GM12872 (cell line): ENCODE measurements around the gene PIP5KL1.

ENCODE experiments used
- TF ChIP-seq, protein P1 (sequence below): IDR thresholded peaks from 3 replicates; pipeline ENCODE4 v1.5.1; 2011; ENCODE audit warnings: low read depth, mild to moderate bottlenecking, low read length, moderate library complexity; ENCODE audit not compliant: insufficient read depth

Gene PIP5KL1

GRCh38 chr9:127877566-127877998 is 53.0 kb downstream of the PIP5KL1 start, which contains the start of gene AK1:
Gene AK1 (minus strand): TSS chr9:127877675. CDS start chr9:127874617, 3,058 bp downstream.
- TF ChIP-seq, protein P1, sequence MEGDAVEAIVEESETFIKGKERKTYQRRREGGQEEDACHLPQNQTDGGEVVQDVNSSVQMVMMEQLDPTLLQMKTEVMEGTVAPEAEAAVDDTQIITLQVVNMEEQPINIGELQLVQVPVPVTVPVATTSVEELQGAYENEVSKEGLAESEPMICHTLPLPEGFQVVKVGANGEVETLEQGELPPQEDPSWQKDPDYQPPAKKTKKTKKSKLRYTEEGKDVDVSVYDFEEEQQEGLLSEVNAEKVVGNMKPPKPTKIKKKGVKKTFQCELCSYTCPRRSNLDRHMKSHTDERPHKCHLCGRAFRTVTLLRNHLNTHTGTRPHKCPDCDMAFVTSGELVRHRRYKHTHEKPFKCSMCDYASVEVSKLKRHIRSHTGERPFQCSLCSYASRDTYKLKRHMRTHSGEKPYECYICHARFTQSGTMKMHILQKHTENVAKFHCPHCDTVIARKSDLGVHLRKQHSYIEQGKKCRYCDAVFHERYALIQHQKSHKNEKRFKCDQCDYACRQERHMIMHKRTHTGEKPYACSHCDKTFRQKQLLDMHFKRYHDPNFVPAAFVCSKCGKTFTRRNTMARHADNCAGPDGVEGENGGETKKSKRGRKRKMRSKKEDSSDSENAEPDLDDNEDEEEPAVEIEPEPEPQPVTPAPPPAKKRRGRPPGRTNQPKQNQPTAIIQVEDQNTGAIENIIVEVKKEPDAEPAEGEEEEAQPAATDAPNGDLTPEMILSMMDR: no peak

DNA sequence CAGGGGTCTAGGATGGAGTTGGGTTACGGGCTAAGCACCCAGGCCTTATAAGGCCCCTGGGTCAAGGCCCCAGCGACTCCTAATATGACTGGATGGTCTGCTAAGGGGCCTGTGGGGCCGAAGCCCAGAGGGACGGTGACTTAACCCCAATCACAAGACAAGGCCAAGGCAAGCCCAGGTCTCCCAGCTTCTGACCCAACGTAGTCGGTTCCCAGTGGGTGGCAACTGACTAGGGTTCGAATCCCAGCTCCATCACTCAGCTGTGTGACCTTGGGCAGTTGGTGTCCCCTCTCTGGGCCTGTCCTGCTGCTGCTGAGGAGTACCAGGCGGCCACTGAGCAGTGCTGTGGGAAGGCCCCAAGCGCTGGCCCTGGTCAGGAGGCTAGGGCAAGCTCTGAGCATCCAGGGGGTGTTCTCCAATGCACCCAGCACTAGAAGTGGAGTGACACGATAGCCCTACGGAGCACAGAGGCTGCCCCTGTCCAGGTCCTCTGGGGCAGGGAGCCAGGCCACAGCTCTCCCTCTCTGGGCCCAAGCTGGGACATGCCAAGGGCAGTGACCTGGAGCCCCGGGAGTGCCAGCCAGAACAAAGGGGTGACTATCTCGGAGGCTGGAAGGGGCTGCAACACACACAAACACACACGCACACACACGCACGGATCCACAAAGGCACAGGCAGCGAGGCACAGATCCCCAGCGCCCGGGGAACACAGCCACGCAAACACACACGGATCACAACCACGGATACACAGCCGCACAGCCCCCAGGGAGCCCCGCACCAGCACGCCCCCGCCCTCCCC is 53.6 kb downstream of the PIP5KL1 start:
- TF ChIP-seq, protein P1: no peak

DNA sequence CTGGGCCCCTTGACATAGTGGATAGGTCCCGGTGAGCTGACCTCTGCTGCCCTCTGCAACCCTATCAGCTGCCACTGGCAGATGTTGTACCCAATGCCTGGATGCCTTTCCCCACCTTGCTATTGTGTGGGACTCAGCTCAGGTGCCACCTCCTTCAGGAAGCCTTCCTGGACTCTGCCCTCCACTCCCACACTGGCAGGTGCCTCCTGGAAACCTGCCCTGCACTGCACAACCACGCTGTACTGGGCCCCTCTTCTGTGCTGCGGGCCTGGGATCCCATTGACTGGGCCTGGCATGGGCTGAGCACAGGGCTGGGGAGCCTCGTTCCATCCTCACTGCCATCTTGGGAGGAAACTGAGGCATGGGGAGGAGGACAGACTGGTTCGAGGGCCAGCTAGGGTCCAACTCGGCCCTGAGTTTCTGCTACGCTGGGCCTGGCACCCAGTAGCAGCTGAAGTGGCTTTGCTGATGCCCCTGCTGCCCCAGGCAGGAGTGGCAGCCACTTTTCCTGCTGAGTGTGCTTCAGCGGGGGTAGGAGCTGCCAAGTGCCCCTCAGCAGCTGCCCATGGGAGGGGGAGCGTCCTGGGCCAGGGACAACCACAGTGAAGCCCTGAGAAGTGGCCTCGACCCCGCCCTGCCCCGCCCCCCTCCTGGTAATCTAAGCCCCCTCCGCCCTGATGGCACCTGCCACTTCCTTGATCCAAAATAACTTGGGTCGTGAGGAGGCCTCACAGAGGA is 54.4 kb downstream of the PIP5KL1 start:
- TF ChIP-seq, protein P1: no peak

DNA sequence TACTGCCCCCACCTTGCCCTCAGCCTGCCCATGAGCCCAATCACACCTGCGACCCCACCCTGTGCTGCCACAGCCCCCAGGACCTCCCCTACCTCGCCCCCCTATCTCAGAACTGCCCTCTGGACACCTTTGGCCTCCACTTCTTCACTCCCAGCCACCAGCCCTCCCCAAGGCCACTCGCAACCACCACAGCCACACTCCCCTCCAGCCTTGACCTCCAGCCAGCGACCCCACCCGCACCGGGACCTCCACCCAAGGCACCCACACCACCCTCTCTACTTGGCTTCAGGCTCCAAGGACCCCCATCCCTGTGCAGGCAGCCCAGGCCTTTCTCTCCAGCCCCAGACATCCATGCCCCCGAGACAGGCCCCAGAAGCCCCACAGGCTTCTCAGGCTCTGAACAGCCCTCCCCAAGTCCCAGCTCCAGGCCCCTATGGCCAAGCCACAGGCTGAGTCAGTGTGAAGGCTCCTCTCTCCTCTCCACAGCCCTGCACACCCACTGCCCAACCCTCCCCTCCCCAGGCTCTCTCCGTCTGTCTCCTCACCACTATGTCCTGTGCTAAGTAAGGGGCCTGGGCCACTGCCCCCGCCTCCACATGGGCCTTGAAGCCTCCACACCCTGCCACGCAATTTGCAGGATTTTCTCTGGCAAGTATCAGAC is 55.1 kb downstream of the PIP5KL1 start:
- TF ChIP-seq, protein P1: no peak

DNA sequence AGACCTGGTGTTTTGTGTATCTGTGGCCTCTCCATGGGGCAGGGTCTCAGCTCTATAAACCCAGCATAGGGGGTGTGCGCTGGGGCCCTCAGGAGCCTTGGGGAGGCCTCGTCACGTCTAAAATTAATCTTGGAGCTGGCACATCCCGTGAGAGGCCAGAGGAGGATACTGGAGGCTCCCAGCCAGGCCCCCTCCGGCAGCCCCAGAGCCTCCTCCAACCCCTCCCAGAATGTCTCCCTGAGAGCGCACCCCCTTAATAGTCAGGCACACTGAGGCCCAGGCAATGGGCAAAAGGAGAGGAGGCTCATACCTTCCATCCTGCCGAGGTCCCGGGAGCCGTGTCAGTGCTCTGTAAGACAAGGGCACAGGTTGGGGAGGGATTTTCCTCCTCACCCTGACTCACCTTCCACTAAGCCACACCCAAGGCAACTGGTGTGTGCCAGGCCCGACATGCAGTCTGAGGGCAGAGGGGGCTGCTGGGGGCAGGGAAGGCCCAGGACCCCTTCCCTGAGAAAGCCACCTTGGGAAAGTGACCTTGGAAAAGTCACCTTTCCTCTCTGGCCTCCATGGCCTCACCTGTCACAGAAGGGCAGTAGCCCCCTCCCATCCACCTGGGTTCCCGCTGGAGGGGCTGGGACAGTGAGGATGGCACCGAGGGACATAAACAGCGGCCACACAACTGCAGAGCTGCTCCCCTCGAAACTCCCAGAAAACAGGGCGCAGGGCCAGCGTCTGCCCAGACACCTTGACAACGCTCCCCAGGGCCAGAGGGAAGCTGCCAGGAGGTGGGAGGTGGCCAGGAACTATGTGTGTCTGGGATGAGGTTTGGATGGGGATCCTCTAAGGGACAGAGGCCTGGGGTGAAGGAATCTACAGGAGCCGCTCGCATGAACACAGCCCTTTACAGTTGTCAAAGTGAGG is 56.0 kb downstream of the PIP5KL1 start:
- TF ChIP-seq, protein P1: no peak

GRCh38 chr9:127873886-127874285 is 56.7 kb downstream of the PIP5KL1 start:
- TF ChIP-seq, protein P1: no peak
